ENCODE results near the gene TRIM63. TPM values are rescaled to one million over a fixed set of nuclear protein-coding genes. Genes with fewer than 3 reads are reported as not detected.

TRIM63 gene
- total RNA-seq, 1 experiment from 2014 or later, result not detected

- H3K79me2 ChIP-seq (ENCODE audit: low read depth), result no peaks in the 10 kb centered on the region
- TF ChIP-seq, protein P1, sequence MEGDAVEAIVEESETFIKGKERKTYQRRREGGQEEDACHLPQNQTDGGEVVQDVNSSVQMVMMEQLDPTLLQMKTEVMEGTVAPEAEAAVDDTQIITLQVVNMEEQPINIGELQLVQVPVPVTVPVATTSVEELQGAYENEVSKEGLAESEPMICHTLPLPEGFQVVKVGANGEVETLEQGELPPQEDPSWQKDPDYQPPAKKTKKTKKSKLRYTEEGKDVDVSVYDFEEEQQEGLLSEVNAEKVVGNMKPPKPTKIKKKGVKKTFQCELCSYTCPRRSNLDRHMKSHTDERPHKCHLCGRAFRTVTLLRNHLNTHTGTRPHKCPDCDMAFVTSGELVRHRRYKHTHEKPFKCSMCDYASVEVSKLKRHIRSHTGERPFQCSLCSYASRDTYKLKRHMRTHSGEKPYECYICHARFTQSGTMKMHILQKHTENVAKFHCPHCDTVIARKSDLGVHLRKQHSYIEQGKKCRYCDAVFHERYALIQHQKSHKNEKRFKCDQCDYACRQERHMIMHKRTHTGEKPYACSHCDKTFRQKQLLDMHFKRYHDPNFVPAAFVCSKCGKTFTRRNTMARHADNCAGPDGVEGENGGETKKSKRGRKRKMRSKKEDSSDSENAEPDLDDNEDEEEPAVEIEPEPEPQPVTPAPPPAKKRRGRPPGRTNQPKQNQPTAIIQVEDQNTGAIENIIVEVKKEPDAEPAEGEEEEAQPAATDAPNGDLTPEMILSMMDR (conservative IDR thresholded peaks at IDR 0.05), result no peak
- no peak for TF ChIP-seq EZH2 (IDR thresholded peaks at IDR 0.05; ENCODE audit: low read depth)
- no peaks in the 10 kb centered on the region for H3K9me3 ChIP-seq (ENCODE audit: insufficient read depth, low read depth)
- H2AFZ ChIP-seq, result no peak within 1 kb of the TSS
- H3K9me2 ChIP-seq (ENCODE audit: insufficient read depth), result no peaks in the 10 kb centered on the region
- H3K36me3 ChIP-seq (ENCODE audit: low read depth), result no peaks in the 10 kb centered on the region
- BruUV-seq (replicated peaks), result no TSS peak
- no peak for DNase-seq
- intact Hi-C loops (cut with micrococcal nuclease; ENCODE audit: unreplicated experiment), result no loop called here
- CTCF ChIA-PET, result no interaction called here
- H3K27ac ChIP-seq, result no peak within 1 kb of the TSS
- H4K20me1 ChIP-seq (ENCODE audit: insufficient read depth), result no peaks in the 10 kb centered on the region
- H3K4me2 ChIP-seq, result no peak within 1 kb of the TSS
- H3K4me3 ChIP-seq, result no peak within 1 kb of the TSS
- peaks cover 9% of the 10 kb centered on the region; the same call in 1 of the 2 replicates for H3K4me1 ChIP-seq (replicated peaks; ENCODE audit: insufficient read depth)
- POLR2A ChIA-PET (ENCODE audit: unreplicated experiment), result interaction anchor here (0.6 kb wide), 1 partner anchor 1050 kb away, joined by 7 read pairs; no protein-coding TSS in a partner anchor
- no peaks in the 10 kb centered on the region for H3F3A ChIP-seq (ENCODE audit: insufficient read depth, low read depth)
- H3K27me3 ChIP-seq (ENCODE audit: insufficient read depth, low read depth), result no peaks in the 10 kb centered on the region
Measured at GRCh38 chr1:26021647-26022403, 45.6 kb downstream of the TRIM63 start, which contains the start of gene EXTL1. TSS of gene EXTL1 (plus strand) at chr1:26021775. CDS start at chr1:26022647, 872 bp downstream.

GRCh38 chr1:26020941-26021646, 46.3 kb downstream of the TRIM63 start:
- no peak for DNase-seq
- Histone ChIP-seq H3K4me2 (no peak overlapping the region), H3K4me3 (no peak overlapping the region), H3K27ac (no peak overlapping the region), H2AFZ (no peak overlapping the region), H3F3A (ENCODE audit: insufficient read depth, low read depth) (no peaks in the 10 kb centered on the region), H3K36me3 (ENCODE audit: low read depth) (no peaks in the 10 kb centered on the region), H4K20me1 (ENCODE audit: insufficient read depth) (no peaks in the 10 kb centered on the region), H3K27me3 (ENCODE audit: insufficient read depth, low read depth) (no peaks in the 10 kb centered on the region), H3K79me2 (ENCODE audit: low read depth) (no peaks in the 10 kb centered on the region), H3K9me3 (ENCODE audit: insufficient read depth, low read depth) (no peaks in the 10 kb centered on the region), H3K9me2 (ENCODE audit: insufficient read depth) (no peaks in the 10 kb centered on the region), H3K4me1 (replicated peaks; ENCODE audit: insufficient read depth) (peaks cover 9% of the 10 kb centered on the region; the same call in 1 of the 2 replicates)
- intact Hi-C loops (cut with micrococcal nuclease; ENCODE audit: unreplicated experiment), result no loop called here
- no peak for TF ChIP-seq EZH2 (IDR thresholded peaks at IDR 0.05; ENCODE audit: low read depth)
- TF ChIP-seq, protein P1 (conservative IDR thresholded peaks at IDR 0.05), result no peak
- BruUV-seq (replicated peaks), result no TSS peak
- CTCF ChIA-PET, result no interaction called here
- POLR2A ChIA-PET (ENCODE audit: unreplicated experiment), result no interaction called here

DNA sequence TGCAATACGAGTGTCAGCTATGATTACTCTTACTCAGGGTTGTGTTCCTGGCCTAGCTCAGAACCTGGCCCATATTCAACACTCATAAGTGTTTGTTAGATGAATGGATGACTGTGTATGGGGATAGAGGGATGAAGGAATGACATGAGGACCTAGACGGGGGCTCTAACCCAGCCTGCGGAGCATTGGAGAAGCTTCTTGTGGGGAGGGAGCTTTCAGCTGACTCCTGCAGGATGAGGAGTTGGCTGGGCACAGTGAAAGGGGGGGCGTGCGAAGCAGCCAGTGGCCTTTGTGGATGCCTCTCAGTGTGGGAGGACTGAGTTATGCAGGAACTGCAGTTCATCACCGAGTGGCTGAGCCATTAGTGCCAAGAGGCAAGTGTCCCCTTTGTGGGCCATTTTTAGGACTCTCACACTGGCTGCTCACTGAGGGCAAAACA, 47.1 kb downstream of the TRIM63 start:
- Histone ChIP-seq H3K4me1 (replicated peaks; ENCODE audit: insufficient read depth) (peaks cover 9% of the 10 kb centered on the region; the same call in 1 of the 2 replicates), H3K9me3 (ENCODE audit: insufficient read depth, low read depth) (no peaks in the 10 kb centered on the region), H3K79me2 (ENCODE audit: low read depth) (no peaks in the 10 kb centered on the region), H4K20me1 (ENCODE audit: insufficient read depth) (no peaks in the 10 kb centered on the region), H3K27me3 (ENCODE audit: insufficient read depth, low read depth) (no peaks in the 10 kb centered on the region), H2AFZ (no peak overlapping the region), H3K4me3 (no peak overlapping the region), H3K36me3 (ENCODE audit: low read depth) (no peaks in the 10 kb centered on the region), H3F3A (ENCODE audit: insufficient read depth, low read depth) (no peaks in the 10 kb centered on the region), H3K4me2 (no peak overlapping the region), H3K27ac (no peak overlapping the region), H3K9me2 (ENCODE audit: insufficient read depth) (no peaks in the 10 kb centered on the region)
- ChIA-PET POLR2A (ENCODE audit: unreplicated experiment) (interaction anchor here (0.7 kb wide), 1 partner anchor 313 kb away, joined by 8 read pairs; no protein-coding TSS in a partner anchor), CTCF (interaction anchor here (0.9 kb wide), 1 partner anchor 23 kb away, joined by 5 read pairs; the partner anchor contains the start of gene PAFAH2)
- no TSS peak for BruUV-seq (replicated peaks)
- intact Hi-C loops (cut with micrococcal nuclease; ENCODE audit: unreplicated experiment), result no loop called here
- no peak for TF ChIP-seq EZH2 (IDR thresholded peaks at IDR 0.05; ENCODE audit: low read depth)
- TF ChIP-seq, protein P1 (conservative IDR thresholded peaks at IDR 0.05), result no peak
- DNase-seq, result no peak

All from PC-9 (cell line).